GM23338 (cell line): ENCODE data around the gene RSPH1. TPM values are rescaled to one million over a fixed set of nuclear protein-coding genes. Genes with fewer than 3 reads are reported as not detected.
A peak's percentile ranks its signal among the peaks of the same experiment; 100 is the strongest.

Experiments
- ATAC-seq: fragments of 200-7000 bp; cut with Tn5 transposase; 3 replicates; pipeline ENCODE4 v1.9.1; 2020
- DNase-seq: peaks from one replicate; pipeline ENCODE4 v3.0.0-alpha.2; 2015; ENCODE audit warnings: low spot score
- H2AFZ ChIP-seq: fragments of 200-600 bp; sonication (generic); 2 replicates; pipeline ENCODE4 v1.8.0; 2016; ENCODE audit warnings: antibody characterized with exemption, mild to moderate bottlenecking, moderate library complexity
- H3F3A ChIP-seq: fragments of 200-600 bp; sonication (generic); replicated peaks from 2 replicates; pipeline ENCODE4 v1.8.0; 2017; ENCODE audit warnings: antibody characterized with exemption, mixed run types, low read depth
- H3K27ac ChIP-seq: fragments of 200-600 bp; sonication (generic); 2 replicates; pipeline ENCODE4 v1.6.1; 2016; ENCODE audit warnings: low read depth
- H3K27me3 ChIP-seq: fragments of 200-600 bp; sonication (generic); 2 replicates; pipeline ENCODE4 v1.8.0; 2016; ENCODE audit warnings: mild to moderate bottlenecking, mixed run types, moderate library complexity; ENCODE audit not compliant: insufficient read depth
- H3K36me3 ChIP-seq: fragments of 200-600 bp; sonication (generic); 2 replicates; pipeline ENCODE4 v1.8.0; 2016; ENCODE audit warnings: mild to moderate bottlenecking; ENCODE audit not compliant: insufficient read depth
- H3K4me1 ChIP-seq: fragments of 200-600 bp; sonication (generic); 2 replicates; pipeline ENCODE4 v1.8.0; 2016; ENCODE audit warnings: mild to moderate bottlenecking, moderate library complexity; ENCODE audit not compliant: insufficient read depth
- H3K4me2 ChIP-seq: fragments of 200-600 bp; sonication (generic); 2 replicates; pipeline ENCODE4 v1.7.1; 2017; ENCODE audit warnings: mixed run types
- H3K4me3 ChIP-seq: fragments of 200-600 bp; sonication (generic); 2 replicates; pipeline ENCODE4 v1.6.1; 2016; ENCODE audit warnings: mixed run types
- H3K79me2 ChIP-seq: fragments of 200-600 bp; sonication (generic); replicated peaks from 2 replicates; pipeline ENCODE4 v1.8.0; 2017; ENCODE audit warnings: mild to moderate bottlenecking; ENCODE audit not compliant: insufficient read depth
- H3K9me2 ChIP-seq: fragments of 200-600 bp; sonication (generic); 2 replicates; pipeline ENCODE4 v1.8.0; 2017; ENCODE audit not compliant: insufficient read depth
- H4K20me1 ChIP-seq: fragments of 200-600 bp; sonication (generic); replicated peaks from 2 replicates; pipeline ENCODE4 v1.8.0; 2017; ENCODE audit warnings: mild to moderate bottlenecking; ENCODE audit not compliant: insufficient read depth
- H3K27ac Mint-ChIP-seq: 2 replicates; pipeline ENCODE4 v1.8.0; 2020; ENCODE audit warnings: inconsistent platforms, mild to moderate bottlenecking, moderate library complexity, mixed read lengths
- H3K27me3 Mint-ChIP-seq: 3 replicates; pipeline ENCODE4 v1.8.0; 2022; ENCODE audit warnings: low read depth, mild to moderate bottlenecking, moderate library complexity, mixed read lengths, inconsistent platforms; ENCODE audit not compliant: insufficient read depth, poor library complexity
- H3K36me3 Mint-ChIP-seq: 3 replicates; pipeline ENCODE4 v1.8.0; 2021; ENCODE audit warnings: low read depth, mild to moderate bottlenecking, inconsistent platforms, moderate library complexity, mixed read lengths
- H3K4me1 Mint-ChIP-seq: 3 replicates; pipeline ENCODE4 v1.8.0; 2020; ENCODE audit warnings: mild to moderate bottlenecking, inconsistent platforms, mixed read lengths
- H3K4me3 Mint-ChIP-seq: 3 replicates; pipeline ENCODE4 v1.8.0; 2021; ENCODE audit warnings: moderate library complexity, mild to moderate bottlenecking, inconsistent platforms, mixed read lengths
- H3K9me3 Mint-ChIP-seq: 3 replicates; pipeline ENCODE4 v1.8.0; 2020; ENCODE audit warnings: moderate library complexity, mild to moderate bottlenecking, inconsistent platforms, mixed read lengths
- CREB1 ChIP-seq: fragments of 250-450 bp; sonication (Bioruptor Pico); IDR thresholded peaks from 2 replicates; pipeline ENCODE4 v1.5.0; 2020; ENCODE audit warnings: low read depth, mild to moderate bottlenecking, moderate library complexity
- EZH2 ChIP-seq: fragments of 200-600 bp; sonication (generic); IDR thresholded peaks from one replicate; pipeline ENCODE4 v1.8.0; 2017; ENCODE audit warnings: antibody characterized with exemption, mild to moderate bottlenecking, low read depth; ENCODE audit not compliant: unreplicated experiment
- EZH2phosphoT487 ChIP-seq: fragments of 200-600 bp; sonication (generic); IDR thresholded peaks from one replicate; pipeline ENCODE4 v1.8.1; 2018; ENCODE audit warnings: antibody characterized with exemption; ENCODE audit not compliant: unreplicated experiment
- JUNB ChIP-seq: IDR thresholded peaks from one replicate; pipeline ENCODE4 v1.6.1; 2016; ENCODE audit warnings: antibody characterized with exemption; ENCODE audit not compliant: unreplicated experiment
- NANOG ChIP-seq: IDR thresholded peaks from 2 replicates; pipeline ENCODE4 v1.6.1; 2016; ENCODE audit warnings: antibody characterized with exemption, borderline replicate concordance
- POLR2AphosphoS5 ChIP-seq: IDR thresholded peaks from 2 replicates; pipeline ENCODE4 v1.6.1; 2016; ENCODE audit warnings: antibody characterized with exemption, low read depth
- STAT1 ChIP-seq: IDR thresholded peaks from one replicate; pipeline ENCODE4 v1.6.1; 2016; ENCODE audit warnings: antibody characterized with exemption; ENCODE audit not compliant: unreplicated experiment
- ZNF114 ChIP-seq: fragments of 250-450 bp; sonication (Bioruptor Pico); IDR thresholded peaks from 2 replicates; pipeline ENCODE4 v1.5.0; 2020; ENCODE audit warnings: mild to moderate bottlenecking, moderate library complexity
- ZNF331 ChIP-seq: fragments of 250-450 bp; sonication (Bioruptor Pico); IDR thresholded peaks from 2 replicates; pipeline ENCODE4 v1.5.0; 2020; ENCODE audit warnings: low read depth, mild to moderate bottlenecking, moderate library complexity
- polyA plus RNA-seq: library from polyadenylated mRNA; unstranded; fragments of >200 nt; fragmentation: Nextera tagmentation; extraction: Ambion mirVana; gene quantifications from 2 replicates; pipeline ENCODE4 v1.2.1, GENCODE V29; 2016
- total RNA-seq: library from RNA; depleted of rRNA; stranded (reverse); fragments of >200 nt; shearing (Covaris generic); gene quantifications from 2 replicates; pipeline ENCODE4 v1.2.3, GENCODE V29; 2014
- TF ChIP-seq, protein P1 (sequence below), 2 experiments: fragments of 200-600 bp in 1 of 2; sonication (generic) in 1 of 2; conservative IDR thresholded peaks; 2 replicates each; pipeline versions ENCODE4 v1.5.1 to v1.6.1; 2016 to 2017; ENCODE audit warnings: antibody characterized with exemption in 2 of 2, low read depth in 2 of 2, mild to moderate bottlenecking in 2 of 2, moderate library complexity in 1 of 2
- TF ChIP-seq, protein P2 (sequence below): IDR thresholded peaks from one replicate; pipeline ENCODE4 v1.6.1; 2018; ENCODE audit warnings: antibody characterized with exemption; ENCODE audit not compliant: unreplicated experiment
- TF ChIP-seq, protein P3 (sequence below): IDR thresholded peaks from 2 replicates; pipeline ENCODE4 v1.6.1; 2016; ENCODE audit warnings: antibody characterized with exemption

RSPH1 gene
- total and polyA plus RNA-seq, 2 experiments from 2014 or later = 0.23 TPM; not detected in 1

DNA sequence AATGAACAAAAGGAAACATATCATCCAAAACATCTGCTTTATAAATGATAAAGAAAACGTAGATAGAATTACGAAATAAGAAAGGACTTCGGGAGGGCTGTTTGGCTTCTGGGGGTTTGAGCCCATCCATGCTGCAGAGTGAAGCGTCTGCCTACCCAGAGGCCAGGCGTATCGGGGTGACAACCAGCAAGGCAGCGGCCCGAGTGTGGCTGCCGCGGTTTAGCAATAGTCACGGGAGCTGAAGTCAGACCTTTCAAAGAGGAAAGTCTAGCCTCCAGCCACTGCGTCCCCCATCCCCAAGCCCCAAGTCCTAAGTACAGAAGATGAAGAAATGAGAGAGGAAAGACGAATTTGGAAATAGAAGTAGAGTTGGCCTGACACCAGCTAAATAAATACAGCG lies 26.2 kb upstream of the RSPH1 start:
- no peaks in the 10 kb centered on the region for H3K27me3 ChIP-seq
- peaks cover 26% of the 10 kb centered on the region for H3K4me1 ChIP-seq
- no peak overlapping the region for H3K4me3 ChIP-seq
- no peak overlapping the region for H3K4me3 Mint-ChIP-seq
- no peaks in the 10 kb centered on the region for H3K9me3 Mint-ChIP-seq
- H3K36me3 Mint-ChIP-seq = peaks cover 68% of the 10 kb centered on the region
- no peaks in the 10 kb centered on the region for H3K9me2 ChIP-seq
- no peak overlapping the region for H3K27ac Mint-ChIP-seq
- H3K27me3 Mint-ChIP-seq = peaks cover 17% of the 10 kb centered on the region
- peaks cover 39% of the 10 kb centered on the region for H3K79me2 ChIP-seq
- peaks cover 3% of the 10 kb centered on the region; the same call in 1 of the 2 replicates for H3F3A ChIP-seq
- H4K20me1 ChIP-seq = no peaks in the 10 kb centered on the region; the same call in 1 of the 2 replicates
- H2AFZ ChIP-seq = no peak overlapping the region
- peaks cover 6% of the 10 kb centered on the region; the same call in 1 of the 2 replicates for H3K36me3 ChIP-seq
- H3K4me2 ChIP-seq = no peak overlapping the region
- DNase-seq (no peak), ATAC-seq (no peak)
- TF ChIP-seq CREB1 (CRISPR knock-in tag) (no peak), STAT1 (no peak), ZNF331 (CRISPR knock-in tag) (no peak), ZNF114 (no peak)
- TF ChIP-seq, protein P1, sequence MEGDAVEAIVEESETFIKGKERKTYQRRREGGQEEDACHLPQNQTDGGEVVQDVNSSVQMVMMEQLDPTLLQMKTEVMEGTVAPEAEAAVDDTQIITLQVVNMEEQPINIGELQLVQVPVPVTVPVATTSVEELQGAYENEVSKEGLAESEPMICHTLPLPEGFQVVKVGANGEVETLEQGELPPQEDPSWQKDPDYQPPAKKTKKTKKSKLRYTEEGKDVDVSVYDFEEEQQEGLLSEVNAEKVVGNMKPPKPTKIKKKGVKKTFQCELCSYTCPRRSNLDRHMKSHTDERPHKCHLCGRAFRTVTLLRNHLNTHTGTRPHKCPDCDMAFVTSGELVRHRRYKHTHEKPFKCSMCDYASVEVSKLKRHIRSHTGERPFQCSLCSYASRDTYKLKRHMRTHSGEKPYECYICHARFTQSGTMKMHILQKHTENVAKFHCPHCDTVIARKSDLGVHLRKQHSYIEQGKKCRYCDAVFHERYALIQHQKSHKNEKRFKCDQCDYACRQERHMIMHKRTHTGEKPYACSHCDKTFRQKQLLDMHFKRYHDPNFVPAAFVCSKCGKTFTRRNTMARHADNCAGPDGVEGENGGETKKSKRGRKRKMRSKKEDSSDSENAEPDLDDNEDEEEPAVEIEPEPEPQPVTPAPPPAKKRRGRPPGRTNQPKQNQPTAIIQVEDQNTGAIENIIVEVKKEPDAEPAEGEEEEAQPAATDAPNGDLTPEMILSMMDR (conservative IDR thresholded peaks at IDR 0.05; ENCODE audit: low read depth in 2 of 2) = no peak
- TF ChIP-seq, protein P2, sequence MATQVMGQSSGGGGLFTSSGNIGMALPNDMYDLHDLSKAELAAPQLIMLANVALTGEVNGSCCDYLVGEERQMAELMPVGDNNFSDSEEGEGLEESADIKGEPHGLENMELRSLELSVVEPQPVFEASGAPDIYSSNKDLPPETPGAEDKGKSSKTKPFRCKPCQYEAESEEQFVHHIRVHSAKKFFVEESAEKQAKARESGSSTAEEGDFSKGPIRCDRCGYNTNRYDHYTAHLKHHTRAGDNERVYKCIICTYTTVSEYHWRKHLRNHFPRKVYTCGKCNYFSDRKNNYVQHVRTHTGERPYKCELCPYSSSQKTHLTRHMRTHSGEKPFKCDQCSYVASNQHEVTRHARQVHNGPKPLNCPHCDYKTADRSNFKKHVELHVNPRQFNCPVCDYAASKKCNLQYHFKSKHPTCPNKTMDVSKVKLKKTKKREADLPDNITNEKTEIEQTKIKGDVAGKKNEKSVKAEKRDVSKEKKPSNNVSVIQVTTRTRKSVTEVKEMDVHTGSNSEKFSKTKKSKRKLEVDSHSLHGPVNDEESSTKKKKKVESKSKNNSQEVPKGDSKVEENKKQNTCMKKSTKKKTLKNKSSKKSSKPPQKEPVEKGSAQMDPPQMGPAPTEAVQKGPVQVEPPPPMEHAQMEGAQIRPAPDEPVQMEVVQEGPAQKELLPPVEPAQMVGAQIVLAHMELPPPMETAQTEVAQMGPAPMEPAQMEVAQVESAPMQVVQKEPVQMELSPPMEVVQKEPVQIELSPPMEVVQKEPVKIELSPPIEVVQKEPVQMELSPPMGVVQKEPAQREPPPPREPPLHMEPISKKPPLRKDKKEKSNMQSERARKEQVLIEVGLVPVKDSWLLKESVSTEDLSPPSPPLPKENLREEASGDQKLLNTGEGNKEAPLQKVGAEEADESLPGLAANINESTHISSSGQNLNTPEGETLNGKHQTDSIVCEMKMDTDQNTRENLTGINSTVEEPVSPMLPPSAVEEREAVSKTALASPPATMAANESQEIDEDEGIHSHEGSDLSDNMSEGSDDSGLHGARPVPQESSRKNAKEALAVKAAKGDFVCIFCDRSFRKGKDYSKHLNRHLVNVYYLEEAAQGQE = no peak
- no peak overlapping the region for H3K27ac ChIP-seq
- H3K4me1 Mint-ChIP-seq = peaks cover 49% of the 10 kb centered on the region

DNA sequence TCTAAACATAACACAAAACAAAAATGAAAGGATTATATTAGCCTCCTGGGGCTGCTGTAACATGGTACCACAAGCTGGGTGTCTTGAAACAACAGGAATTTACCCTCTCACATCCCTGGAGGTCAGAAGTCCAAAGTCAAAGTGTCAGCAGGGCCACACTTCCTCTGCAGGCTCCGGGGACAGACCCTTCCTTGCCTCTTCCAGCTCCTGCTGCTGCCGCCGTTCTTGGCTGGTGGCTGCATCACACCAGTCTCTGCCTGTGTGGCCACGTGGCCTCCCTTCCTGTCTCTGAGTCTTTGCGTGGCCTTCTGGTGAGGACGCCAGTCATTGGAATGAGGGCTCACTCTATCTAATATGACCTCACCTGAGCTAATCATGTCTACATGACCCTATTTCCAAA lies 25.8 kb upstream of the RSPH1 start:
- DNase-seq = no peak
- H3K27me3 Mint-ChIP-seq = peaks cover 17% of the 10 kb centered on the region
- no peak overlapping the region for H3K4me3 ChIP-seq
- H3K4me1 Mint-ChIP-seq = peaks cover 52% of the 10 kb centered on the region
- peaks cover 6% of the 10 kb centered on the region; the same call in 1 of the 2 replicates for H3K36me3 ChIP-seq
- peak overlapping the region; percentile 46; the same call in 1 of the 2 replicates for H3K27ac Mint-ChIP-seq
- H3K9me3 Mint-ChIP-seq = no peaks in the 10 kb centered on the region
- H3K79me2 ChIP-seq = peaks cover 41% of the 10 kb centered on the region
- no peak overlapping the region for H3K27ac ChIP-seq
- no peaks in the 10 kb centered on the region for H3K9me2 ChIP-seq
- peaks cover 30% of the 10 kb centered on the region for H3K4me1 ChIP-seq
- H3K36me3 Mint-ChIP-seq = peaks cover 70% of the 10 kb centered on the region
- H4K20me1 ChIP-seq = no peaks in the 10 kb centered on the region; the same call in 1 of the 2 replicates
- no peak overlapping the region for H3K4me3 Mint-ChIP-seq
- peaks cover 3% of the 10 kb centered on the region; the same call in 1 of the 2 replicates for H3F3A ChIP-seq
- no peak overlapping the region for H2AFZ ChIP-seq
- H3K4me2 ChIP-seq = no peak overlapping the region
- no peaks in the 10 kb centered on the region for H3K27me3 ChIP-seq
- no peak for ATAC-seq
- TF ChIP-seq, protein P3, sequence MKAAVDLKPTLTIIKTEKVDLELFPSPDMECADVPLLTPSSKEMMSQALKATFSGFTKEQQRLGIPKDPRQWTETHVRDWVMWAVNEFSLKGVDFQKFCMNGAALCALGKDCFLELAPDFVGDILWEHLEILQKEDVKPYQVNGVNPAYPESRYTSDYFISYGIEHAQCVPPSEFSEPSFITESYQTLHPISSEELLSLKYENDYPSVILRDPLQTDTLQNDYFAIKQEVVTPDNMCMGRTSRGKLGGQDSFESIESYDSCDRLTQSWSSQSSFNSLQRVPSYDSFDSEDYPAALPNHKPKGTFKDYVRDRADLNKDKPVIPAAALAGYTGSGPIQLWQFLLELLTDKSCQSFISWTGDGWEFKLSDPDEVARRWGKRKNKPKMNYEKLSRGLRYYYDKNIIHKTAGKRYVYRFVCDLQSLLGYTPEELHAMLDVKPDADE = no peak
- TF ChIP-seq EZH2phosphoT487 (no peak), EZH2 (no peak), ZNF331 (CRISPR knock-in tag) (no peak), ZNF114 (no peak), STAT1 (no peak), NANOG (no peak), POLR2AphosphoS5 (no peak), JUNB (no peak)
- TF ChIP-seq, protein P2 = no peak
- TF ChIP-seq, protein P1 (conservative IDR thresholded peaks at IDR 0.05; ENCODE audit: low read depth in 2 of 2) = no peak
